Esophagus squamous epithelium (tissue), 4 donors: Measurements from ENCODE around the gene ST8SIA1.

Experiments
- CTCF ChIP-seq, 6 experiments: fragments of 450-650 bp in 4 of 6; fragments of 200-600 bp in 2 of 6; sonication (generic) in 2 of 6; IDR thresholded peaks; one replicate each; pipeline ENCODE4 v1.5.1; 2016 to 2019; ENCODE audit warnings: antibody characterized with exemption in 6 of 6, mild to moderate bottlenecking in 4 of 6, moderate library complexity in 4 of 6
- POLR2A ChIP-seq, 4 donors: fragments of 450-650 bp; IDR thresholded peaks; one replicate each; pipeline ENCODE4 v1.6.1; 2017; ENCODE audit warnings: antibody characterized with exemption in 4 of 4, mild to moderate bottlenecking in 4 of 4, moderate library complexity in 3 of 4

- TF ChIP-seq POLR2A (IDR thresholded peaks at IDR 0.05), result no peak
- peak in 1 of 6 experiments; percentile 17 for TF ChIP-seq CTCF (IDR thresholded peaks at IDR 0.05)
These were observed 51.0 kb downstream of the ST8SIA1 start for GRCh38 chr12:22283508-22283907.
